Fibroblast of skin of right biceps (primary cell): ENCODE results near the gene SLFNL1.

Experiments
- DNase-seq: peaks from one replicate; pipeline ENCODE4 v3.0.0-alpha.2; 2013

Gene SLFNL1

GRCh38 chr1:41019353-41019745 is 2.2 kb downstream of the SLFNL1 start:
- DNase-seq: no peak

GRCh38 chr1:41018018-41018410 is 3.5 kb downstream of the SLFNL1 start:
- no peak for DNase-seq

DNA sequence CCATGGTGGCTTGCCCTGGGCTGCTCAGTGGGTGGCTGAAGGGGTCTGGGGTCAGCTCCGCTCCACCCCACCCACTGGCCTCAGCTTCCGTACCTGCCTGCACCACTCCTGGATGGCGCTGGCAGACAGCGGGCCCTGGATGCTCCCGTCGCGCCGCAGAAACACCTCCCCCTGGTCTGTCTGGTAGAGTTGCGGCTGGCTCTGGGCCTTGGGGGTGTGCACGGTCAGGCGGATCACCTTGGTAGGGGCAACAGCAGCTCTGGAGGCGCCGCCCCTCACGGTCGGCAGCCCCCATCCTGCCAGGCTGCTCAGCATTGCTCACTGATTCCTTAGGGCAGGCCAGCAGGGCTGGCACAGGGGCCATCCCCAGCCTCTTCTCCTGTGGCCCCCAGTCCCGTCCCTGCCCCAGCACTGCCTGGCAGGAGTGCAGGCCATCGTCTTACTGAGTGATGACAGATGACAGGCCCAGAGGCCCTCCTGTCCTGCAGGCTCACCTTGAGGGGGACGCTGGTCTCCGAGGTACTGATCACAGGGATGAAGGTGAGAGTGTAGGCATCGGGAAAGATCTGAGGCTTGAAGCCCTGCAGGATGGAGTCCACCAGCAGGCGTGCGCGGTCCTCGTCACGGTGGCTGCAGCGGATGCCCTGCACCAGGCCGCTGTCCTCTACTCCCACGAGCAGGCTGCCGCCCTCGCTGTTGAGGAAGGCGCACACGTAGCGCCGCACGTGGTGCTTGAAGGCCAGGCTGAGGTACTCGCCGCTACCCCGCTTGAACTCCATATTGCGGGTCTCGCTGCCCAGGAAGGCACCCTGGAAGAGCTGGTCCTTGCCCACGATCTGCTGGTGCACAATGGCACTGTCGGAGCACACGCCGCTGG is 4.1 kb downstream of the SLFNL1 start:
- no peak for DNase-seq

- DNase-seq: no peak
These were observed 5.5 kb downstream of the SLFNL1 start for GRCh38 chr1:41015897-41016470.

GRCh38 chr1:41015281-41015896 is 6.1 kb downstream of the SLFNL1 start:
- no peak for DNase-seq

DNA sequence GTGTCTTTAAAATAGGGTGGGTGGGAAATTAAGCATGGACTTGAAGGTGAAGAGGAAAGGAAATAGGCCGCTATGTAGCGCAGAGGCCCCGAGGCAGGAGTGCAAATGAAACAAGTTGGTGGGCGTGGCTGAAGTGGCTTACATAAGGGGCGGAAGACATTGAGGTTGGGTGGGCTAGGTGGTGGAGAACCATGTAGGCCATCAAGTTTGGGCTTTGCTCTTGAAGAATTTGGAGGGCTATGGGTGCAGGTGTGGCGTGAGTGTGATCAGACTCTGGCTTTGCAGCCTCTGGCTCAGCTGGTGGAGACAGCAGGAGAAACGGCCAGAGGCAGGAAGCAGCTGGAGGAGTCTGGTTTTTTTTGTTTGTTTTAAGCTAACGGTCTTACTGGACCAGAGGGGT is 6.7 kb downstream of the SLFNL1 start:
- no peak for DNase-seq

DNA sequence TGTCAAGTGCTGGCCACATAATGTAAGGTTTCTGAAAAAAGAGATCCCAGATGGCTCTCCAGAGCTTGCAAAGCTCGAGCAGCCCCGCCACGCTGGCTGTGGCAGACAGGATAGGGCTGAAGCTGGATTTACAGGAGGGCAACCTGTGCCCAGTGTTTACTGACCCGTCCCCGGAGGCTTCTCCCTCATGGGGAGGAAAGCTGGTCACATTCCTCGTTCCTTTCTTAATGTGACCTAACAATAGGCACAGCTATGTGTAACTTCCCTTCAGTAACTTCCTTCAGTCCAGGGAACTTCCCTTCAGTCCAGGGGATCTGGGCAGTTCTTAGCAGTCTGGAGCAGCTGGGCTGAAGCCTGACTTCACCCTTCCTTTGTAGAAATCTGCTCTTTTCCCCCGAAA is 7.7 kb downstream of the SLFNL1 start:
- DNase-seq: no peak

GRCh38 chr1:41013024-41013423 is 8.5 kb downstream of the SLFNL1 start:
- DNase-seq: no peak

- no peak for DNase-seq
These were observed 11.2 kb downstream of the SLFNL1 start for GRCh38 chr1:41010345-41010744.

GRCh38 chr1:41009466-41009865 is 12.1 kb downstream of the SLFNL1 start:
- DNase-seq: no peak

GRCh38 chr1:41006942-41007865 is 14.3 kb downstream of the SLFNL1 start:
- DNase-seq: peak; percentile 43

DNA sequence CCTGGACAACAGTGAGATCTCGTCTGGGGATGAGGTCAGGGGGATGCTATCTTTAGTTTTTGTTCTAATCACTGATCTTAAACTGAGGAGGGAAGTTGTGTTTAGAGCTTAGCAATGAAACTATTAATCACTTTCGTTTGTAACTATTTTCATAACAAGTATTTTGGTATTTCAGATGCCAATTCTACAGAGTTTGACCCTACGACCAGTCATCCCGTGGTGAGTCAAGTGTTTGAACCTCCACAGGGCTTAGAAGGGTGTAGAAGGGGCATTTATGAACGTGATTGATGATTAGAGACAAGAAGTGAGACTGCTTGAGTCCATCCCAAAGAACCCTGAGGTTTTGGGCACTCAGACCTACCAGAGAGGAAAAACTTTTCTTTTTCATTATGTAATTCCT is 15.6 kb downstream of the SLFNL1 start:
- no peak for DNase-seq

- peak; percentile 100 for DNase-seq
These were observed 17.8 kb downstream of the SLFNL1 start for GRCh38 chr1:41003640-41004220.

DNA sequence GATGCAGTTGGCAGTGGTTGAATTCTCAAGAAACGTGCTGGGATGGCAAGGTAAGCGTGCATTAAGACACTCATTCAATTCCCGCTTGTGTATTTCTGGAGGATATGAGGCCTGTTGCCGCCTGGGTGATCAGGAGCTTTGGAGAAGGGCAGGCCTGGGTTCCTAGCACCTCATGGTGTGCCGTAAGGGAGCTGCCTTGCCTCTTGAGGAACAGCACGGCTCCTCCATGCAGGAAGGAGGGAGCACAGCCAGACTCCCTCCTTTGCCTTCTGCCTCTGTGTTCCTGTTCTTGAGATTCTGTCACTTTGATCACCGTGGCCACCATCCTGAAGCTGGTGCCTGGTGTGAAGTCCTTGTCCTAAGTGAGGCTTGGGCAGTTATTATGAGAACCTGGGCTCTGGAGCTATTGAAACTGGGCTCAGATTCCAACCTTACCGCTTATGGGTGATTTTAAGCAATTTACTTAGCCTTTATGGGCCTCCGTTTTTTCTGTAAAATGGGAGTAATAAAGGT is 18.3 kb downstream of the SLFNL1 start:
- no peak for DNase-seq

- no peak for DNase-seq
These were observed 22.9 kb downstream of the SLFNL1 start for GRCh38 chr1:40998668-40999067.

- no peak for DNase-seq
These were observed 24.4 kb downstream of the SLFNL1 start for GRCh38 chr1:40997096-40997495.

- DNase-seq: no peak
These were observed 32.5 kb downstream of the SLFNL1 start for GRCh38 chr1:40989066-40989465.

DNA sequence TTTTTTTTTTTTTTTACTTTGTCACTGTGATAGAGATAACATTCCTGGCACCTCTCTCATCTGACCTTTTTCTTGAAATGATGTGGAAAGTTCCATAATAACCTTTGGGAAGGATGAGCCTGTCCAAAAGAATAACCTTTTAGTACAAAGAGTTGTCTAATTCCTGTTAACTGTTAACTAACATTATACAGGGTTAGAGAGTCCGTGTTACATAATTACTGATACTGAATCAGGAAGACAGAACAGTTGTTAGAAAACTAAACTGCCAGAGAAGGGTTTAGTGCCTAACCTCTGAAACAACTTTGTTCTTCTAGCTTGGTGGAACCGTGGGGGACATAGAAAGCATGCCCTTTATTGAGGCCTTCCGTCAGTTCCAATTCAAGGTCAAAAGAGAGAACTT is 33.2 kb downstream of the SLFNL1 start:
- no peak for DNase-seq

GRCh38 chr1:40987439-40988276 is 33.9 kb downstream of the SLFNL1 start:
- DNase-seq: no peak

DNA sequence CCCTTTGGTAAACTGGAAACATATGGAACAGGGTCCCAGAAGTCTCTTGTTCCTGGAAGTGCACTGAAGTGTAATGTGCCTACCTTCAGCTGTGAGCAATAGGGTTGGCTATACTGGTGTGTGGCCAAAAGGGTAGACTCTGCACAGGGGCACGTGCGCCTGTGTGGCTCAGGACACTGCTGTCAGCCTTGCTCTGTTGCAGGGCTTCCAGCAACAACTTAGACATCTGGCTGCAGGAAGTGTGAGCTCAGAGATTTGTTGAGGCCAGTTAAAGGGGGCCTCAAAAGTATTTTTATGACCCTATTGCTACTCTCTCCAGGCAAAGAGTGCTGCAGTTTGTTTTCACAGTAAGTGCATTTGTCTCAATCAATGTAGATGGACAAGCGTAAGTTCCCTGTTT is 34.6 kb downstream of the SLFNL1 start:
- no peak for DNase-seq

GRCh38 chr1:40986328-40986783 is 35.2 kb downstream of the SLFNL1 start:
- no peak for DNase-seq
